Peyer's patch (tissue), 4 donors: ENCODE results near the gene BRD1.
A peak's percentile ranks its signal among the peaks of the same experiment; 100 is the strongest.

Source experiments
- CTCF ChIP-seq, 6 experiments: fragments of 450-650 bp in 4 of 6; fragments of 200-600 bp in 2 of 6; sonication (generic) in 1 of 6; IDR thresholded peaks; one replicate each; pipeline ENCODE4 v1.5.1; 2017 to 2019; ENCODE audit warnings: antibody characterized with exemption in 6 of 6, mild to moderate bottlenecking in 3 of 6, moderate library complexity in 1 of 6
- POLR2A ChIP-seq, 2 donors: fragments of 450-650 bp; IDR thresholded peaks; one replicate each; pipeline ENCODE4 v1.5.1; 2017; ENCODE audit warnings: antibody characterized with exemption in 2 of 2, mild to moderate bottlenecking in 2 of 2, moderate library complexity in 2 of 2

- TF ChIP-seq POLR2A (IDR thresholded peaks at IDR 0.05) (peak in 1 of 2 donors; percentile 23), CTCF (IDR thresholded peaks at IDR 0.05) (no peak)
Observed at GRCh38 chr22:49826603-49827270, 936 bp downstream of the BRD1 start.
